HG03558 (cell line): ENCODE measurements around the gene CCDC134.
"Not testable (repeated sequence)": the region's sequence is repeated elsewhere in the genome, so short reads cannot be mapped to it uniquely, and the experiment has no call there.

Experiments used
- ATAC-seq: cut with Tn5 transposase; IDR thresholded peaks from one replicate; pipeline ENCODE4 v1.9.1; 2021; ENCODE audit warnings: moderate number of reproducible peaks; ENCODE audit not compliant: unreplicated experiment; ENCODE audit errors: extremely low read depth

The CCDC134 gene

DNA sequence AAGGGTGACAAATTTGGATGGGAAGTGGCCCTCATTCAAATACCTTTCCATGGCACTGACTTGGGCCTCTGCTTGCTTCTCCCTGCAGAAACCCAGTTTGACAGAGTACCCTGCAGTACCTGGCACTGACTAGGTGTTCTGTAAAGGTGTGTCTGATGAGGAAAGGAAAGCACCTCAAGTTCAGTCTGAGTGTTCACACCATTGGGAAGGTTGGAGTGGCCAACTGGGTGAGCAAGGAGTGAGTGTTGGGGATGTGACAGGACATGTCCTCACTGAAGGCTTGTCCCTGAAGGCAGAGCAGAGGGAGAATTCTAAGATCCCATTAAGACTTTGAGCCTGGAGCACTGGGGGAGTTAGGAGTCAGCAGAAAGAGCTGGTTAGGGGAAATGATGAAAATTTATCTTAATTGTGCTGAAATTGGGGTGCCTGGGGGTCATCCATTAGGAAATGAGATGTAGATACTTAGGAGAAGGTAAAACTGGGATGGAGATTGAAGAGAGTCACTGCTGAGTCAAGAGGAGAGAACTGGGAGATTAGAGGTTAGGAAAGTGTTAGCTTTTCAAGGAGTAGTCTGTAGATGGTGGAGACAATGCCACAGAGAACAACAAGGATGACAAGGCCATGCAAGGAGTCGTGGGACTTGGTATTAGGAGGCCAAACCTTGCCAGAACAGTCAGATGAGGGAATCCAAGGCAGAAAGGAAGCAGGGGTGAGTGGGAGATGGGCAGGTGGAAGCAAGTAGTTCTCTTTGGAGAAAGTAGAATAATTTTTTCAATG lies 38.6 kb downstream of the CCDC134 start:
- ATAC-seq: no peak

DNA sequence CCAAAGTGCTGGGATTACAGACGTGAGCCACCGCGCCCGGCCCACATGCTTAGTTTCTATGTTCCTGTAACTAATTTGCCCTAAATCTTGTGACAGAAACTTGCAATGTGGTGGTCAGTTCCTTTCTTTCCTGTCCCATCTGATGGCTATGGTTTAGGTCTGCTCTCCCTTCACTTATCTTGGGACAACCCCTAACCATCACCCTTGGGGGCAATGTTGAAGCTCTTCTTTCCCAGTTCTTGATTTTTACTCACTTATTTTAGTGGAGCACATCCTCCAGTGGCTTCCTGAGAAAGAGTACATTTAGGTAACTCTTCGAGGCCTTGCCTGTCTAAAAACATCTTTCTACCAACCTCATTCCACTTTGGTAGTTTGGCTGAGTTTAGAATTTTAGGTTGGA lies 39.7 kb downstream of the CCDC134 start:
- ATAC-seq: no peak

DNA sequence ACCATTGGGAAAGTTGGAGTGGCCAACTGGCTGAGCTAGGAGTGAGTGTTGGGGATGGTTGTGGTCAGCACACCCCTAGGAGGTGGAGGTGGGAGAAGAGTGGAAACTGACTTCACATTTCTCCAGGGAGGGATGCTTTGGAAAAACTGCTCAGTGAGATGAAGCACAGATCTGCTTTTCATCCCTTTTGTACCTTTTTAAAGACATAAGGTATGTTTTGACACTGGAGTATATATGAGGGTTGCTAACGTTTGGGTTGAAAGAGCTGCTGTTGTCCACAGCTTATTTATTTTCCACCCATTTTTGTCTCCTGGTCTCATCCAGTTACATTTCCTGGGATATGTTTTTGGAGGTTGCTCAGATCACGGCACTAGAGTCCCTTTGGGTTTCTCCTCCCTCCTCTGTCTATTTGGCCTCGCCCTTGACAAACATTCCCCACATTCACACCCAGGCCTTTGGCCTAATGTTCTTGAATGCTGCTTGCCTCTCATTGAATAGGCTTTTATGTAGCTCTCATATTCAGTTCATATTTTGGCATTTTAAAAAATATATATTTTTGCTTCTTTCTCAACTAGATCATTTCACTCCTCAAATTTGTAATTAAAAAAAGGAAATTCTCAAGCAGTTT lies 40.7 kb downstream of the CCDC134 start:
- ATAC-seq: no peak

DNA sequence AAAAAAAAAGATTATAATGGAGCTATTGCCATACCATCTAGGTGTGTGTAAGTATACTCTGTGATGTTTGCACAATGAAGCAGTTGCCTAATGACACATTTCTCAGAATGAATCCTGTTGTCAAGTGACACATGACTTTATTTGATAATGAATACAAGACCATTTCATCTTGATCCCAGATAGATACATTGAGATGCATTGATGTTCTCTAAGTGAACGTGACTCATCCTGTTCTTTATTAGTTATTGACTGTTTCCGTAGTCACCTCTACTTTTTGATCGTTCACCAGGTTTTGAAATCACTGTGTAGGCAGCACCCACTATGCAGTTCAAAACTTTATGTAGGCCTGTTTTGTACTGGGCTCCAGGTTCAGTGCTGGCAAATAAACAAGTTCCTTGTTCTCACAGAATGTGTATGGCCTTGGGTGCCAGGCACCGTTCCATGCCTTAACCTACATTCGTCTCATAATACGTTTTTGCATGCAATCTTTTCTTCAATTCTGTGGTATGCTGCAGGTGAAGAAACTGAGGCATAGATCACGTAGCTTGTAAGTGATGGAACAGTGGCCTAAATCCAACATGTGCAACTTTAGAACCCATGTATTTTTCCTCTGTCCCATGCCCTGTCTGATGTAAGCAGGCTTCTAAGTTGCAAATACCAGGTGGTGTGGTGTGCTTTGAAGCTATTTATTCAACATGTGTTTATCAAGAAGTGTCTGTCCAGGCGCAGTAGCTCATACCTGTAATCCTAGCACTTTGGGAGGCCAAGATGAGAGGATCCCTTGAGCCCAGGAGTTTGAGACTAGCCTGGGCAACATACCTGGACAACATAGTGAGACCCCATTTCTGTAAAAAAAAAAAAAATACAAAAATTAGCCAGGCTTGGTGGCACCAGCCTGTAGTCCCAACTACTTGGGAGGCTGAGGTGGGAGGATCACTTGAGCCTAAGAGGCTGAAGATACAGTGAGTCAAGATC lies 42.8 kb downstream of the CCDC134 start:
- no peak for ATAC-seq

DNA sequence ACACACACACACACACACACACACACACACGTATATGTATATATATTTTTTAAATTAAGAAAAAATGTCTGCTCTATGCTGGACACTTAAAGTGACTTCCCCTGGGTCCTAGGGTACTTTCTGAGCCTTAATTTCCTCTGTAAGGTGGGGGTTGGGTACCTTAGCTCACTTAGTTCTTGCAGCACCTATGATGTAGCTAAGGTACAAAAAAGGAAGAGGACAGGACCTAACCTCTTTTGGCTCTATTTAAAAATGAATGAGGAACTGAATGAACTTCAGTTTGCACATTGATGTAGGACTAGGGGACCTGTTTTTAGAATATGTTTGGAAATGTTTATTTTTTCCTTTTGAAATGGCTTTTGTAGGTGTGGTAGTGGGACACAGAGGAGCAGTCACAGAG lies 43.6 kb downstream of the CCDC134 start:
- ATAC-seq: no peak

DNA sequence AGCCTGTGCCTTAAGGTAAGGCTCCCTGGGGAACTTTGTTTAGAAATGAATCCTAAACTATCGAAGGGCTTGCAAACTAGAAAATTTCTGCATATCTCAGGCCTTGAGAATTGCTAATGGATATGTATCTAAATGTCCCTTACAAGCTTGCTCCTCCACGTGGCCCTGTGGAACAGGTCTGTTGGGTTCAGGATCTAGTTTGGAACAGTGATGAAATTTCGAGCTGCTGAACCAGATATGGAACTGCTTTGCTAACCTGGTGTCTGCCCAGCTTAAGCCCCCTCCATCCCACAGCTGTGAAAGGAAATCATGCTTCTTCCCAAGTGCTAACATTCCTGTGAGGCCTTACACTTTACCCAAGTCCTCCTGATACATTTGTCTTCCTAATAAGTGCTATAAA lies 44.0 kb downstream of the CCDC134 start:
- no peak for ATAC-seq

DNA sequence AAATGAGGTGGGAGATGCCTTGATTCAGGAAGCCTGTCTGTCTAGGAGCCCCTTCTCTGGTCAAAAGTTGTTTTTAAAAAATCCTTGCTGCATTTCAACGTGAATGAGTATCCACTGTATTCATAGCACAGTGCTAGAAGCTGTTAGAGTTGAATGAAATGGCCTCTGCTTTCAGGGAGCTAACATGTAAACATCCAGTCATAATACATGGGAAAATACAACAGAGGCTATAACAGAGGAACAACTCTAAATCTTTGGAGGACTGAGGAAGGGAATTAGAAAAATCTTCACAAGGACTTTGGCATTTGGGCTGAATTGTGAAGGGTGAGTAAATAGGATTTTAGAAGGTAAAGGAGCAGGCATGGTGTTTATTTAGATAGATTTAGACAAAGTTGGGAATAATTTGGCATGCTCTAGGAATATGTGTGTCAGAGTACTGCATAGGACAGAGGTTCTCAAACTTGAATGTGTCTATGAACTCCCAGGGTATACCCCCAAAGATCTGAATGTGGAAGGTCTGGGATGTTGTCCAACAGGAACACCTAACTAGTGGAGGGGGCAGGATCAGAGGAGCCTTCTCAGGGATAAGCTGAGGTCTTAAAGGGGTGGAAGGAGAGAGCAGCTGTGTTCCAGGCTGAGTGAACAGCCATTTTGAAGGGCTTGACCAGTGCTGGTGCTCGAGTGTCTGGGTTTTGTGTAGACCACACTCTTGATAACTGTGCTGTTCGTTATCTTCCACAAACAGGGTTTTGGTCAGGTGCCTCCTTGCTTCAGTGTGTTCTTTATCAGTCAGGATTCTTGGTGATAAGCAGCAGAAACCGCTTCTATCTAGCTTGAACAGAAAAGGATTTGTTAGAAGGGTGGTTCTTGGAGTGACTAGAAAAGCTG lies 45.1 kb downstream of the CCDC134 start:
- ATAC-seq: no peak

DNA sequence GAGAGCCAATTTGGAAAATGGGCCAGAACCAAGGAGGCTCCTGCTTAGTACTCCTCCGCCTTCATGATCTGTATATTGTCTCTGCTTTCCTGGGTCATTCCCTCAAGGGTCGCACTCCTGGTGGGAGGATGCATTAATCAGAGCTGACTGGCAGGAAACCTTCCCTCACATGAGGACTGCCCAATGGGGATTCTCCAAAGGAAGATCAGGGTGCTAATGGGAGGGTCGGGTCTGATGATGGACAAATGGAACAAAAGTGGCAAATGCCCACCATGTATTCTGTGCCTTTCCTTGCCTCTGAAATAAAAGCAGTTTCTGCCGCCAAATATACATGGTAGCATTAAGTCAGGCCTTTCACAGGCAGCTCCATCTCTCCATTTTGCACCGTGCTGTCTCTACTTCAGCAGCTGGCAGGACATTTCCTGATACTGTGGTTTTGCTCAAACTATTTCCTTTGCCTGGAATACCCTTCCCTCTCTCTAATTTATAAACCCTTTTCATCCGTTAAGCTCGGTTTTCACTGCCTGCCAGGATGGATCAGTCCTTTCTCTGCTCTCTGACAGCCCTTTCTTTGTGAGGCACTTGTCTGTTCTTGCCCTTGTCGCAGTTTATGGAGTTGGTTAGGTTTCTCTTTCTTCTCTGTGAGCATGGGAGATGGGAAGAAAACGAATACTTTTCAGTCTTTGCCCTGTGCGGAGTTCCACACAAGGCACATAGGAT lies 45.9 kb downstream of the CCDC134 start:
- no peak for ATAC-seq

DNA sequence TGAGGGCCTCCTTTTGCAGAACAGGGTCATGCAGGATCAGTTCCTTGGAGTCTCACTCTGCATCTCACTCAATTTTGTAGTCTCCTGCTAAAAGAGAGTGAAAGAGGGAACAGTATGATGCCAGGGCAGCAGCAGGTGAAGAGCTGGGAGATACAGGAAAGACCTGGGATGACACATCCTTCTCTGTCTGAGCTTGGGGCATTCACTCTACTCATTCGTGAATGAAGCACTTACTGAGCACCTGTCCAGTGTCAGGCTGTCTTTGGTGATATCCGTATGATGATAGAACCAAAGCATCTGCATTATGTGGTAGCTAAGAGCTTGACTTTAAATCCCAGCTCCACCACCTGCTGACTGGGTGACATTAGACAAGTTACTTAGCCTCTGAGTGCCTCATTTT lies 46.8 kb downstream of the CCDC134 start:
- no peak for ATAC-seq

DNA sequence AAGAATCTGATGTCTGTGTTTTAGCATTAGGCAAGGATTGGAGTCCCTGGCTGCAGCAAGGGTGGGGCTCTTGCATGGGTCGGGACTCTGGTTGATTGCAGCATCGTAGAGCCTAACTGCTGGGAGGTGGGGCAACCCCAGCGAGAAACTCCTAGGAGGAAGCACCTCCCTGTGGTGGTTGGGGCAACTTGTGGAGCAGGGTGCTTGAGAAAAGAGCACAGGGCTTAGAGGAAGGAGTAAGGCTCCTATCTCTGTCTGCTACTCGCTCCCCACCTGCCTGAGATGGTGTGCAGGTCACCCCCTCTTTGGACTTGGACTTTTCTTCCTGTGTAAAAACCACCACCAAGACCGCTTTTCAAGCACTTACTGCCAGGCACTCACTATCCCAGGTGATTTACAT lies 48.0 kb downstream of the CCDC134 start:
- no peak for ATAC-seq

DNA sequence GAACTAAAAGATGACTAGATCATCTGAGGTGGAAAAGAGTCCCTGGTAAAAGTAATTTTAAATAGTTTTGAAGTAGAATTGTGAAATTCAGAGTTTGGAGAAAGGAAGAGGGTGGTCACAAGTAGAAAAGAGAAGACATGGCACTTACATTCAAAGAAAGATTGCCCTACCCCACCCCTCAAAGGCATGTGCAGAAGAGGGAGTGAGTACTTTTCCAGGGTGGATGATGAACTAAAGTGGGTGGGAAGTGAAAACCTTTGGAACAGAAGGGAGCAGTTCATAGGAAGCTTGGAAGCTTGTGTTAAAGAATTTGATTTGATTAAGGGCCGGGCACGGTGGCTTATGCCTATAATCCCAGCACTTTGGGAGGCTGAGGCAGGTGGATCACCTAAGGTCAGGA lies 56.0 kb downstream of the CCDC134 start:
- no peak for ATAC-seq

DNA sequence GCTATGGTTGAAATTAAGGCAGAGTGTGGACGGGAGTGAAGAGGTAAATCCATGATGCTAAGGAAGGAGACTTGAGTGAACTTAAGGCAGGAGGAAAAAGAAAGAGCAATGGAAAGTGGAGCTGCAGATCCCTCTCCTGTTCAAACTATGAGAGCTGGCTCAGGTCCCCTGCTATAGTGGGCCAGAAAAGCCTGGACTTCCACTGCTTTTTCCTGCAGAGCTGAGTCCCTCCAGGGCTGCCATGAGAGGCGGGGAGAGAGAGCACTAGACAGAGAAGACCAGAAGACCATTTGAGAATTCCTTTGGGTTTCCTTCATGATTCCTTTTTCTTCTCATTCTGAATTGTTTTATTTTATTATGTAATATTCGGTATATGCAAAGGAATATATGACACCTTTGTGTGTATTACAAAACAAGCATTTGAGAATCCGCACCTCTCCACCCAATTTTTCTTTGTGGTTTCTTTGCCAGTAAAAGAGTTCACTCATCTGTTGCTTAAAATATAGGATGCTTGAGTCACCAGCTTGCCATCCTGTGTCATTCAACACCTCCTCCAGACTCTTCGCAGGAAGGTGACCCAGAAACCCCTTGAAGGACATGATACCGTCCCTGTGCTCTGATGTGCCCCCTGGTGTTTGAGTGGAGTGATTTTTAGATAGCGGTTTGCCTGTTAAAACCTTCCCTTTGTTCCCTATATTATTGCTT lies 56.8 kb downstream of the CCDC134 start:
- ATAC-seq: no peak

DNA sequence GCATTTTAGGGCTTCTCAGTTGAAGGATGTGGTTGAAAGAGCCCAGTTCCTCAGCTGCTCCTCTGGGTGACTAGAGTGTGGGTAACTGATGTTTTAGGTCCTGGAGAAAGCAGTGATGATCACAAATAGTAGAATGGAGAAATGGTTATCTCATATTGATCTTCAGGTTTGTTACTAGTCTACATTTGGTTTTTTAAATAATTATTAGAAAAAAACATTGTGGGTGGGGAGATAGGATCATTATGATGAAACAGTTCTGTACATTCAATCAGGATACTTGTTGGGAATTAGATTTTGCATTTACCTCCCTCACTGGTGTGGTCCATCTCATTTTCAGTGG lies 57.4 kb downstream of the CCDC134 start:
- ATAC-seq: no peak

DNA sequence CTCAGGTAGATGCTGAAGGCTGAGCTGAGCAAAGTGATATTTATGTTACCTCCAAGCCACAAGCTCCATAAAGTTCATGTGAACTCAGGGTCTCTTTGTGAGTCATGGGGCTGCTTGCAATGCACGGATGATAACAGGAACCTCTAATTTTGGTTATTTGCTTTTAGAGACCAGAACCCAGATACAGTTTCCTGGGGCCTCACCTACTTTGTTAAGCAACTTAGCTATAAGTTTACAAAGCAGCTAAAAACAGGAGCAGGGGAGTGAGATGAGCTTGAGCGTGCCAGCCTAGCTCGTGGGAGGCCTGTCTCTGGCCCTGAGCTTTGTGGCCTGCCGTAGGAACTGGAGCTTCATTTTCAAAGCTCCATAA lies 61.7 kb downstream of the CCDC134 start:
- no peak for ATAC-seq

DNA sequence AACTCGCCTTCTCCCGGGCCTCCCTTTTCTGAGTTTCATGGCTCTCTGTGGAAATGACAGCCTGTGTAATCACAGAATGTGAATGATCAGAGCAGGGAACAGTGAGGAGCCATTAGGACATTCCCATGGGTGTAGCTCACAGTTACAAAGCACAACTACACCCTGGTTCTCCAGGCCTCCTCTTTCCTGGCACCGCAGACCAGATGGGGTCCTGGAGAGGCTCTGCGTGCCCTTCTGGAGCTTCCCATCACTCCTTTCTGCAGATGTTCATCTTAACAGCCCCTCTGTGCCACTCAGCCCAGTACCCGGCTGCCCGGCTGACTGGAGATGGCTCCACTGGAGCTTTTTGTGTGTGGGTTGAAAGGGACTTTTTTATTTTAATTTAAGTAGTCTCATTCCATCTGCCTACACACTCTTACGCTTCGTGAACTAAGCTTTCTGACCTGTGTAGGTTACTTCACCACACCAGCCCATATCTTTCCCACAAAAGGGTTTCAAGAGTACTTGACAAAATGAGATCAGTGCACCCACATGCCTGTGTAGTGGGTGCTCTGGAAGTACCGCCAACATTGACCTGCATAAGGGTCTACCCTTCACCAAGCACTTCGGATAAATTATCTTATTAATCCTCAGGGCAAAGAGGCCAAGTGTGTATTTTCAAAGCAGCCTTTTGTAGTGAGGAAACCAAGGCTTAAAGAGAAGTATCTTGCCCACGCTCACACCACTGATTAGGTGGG lies 62.2 kb downstream of the CCDC134 start:
- no peak for ATAC-seq

DNA sequence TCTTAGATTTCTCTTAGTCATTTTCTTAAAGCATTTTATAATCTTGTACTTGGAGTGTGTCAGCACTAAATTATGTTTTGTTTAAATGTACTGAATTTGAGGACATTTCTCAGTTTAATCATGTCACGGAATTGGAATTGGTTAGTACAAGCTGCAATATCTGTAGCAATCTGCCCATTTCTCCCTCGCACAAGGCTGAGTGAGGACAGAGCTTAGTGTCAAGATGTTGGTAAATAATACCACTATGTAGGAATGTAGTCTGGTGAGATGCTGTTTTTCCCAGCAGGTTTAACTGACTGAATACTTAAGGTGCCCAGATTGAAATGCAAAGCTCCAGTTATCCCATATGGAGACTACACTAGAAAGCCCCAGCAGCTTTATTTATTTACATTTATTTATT lies 63.0 kb downstream of the CCDC134 start:
- no peak for ATAC-seq

DNA sequence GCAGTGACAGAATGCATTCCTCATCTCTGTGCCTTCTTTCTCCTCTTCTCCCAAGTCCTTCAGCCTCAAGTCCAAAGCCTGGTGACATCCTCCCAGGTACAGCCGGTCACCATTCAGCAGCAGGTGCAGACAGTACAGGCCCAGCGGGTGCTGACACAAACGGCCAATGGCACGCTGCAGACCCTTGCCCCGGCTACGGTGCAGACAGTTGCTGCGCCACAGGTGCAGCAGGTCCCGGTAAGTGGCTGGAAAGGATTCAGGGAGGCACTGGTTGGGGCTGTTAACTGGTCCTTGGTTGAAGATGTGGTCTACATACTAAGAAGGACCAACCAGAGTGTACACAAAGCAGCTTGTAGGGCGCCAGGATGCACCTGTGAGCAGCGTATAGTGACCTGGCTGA lies 68.1 kb downstream of the CCDC134 start:
- no peak for ATAC-seq

DNA sequence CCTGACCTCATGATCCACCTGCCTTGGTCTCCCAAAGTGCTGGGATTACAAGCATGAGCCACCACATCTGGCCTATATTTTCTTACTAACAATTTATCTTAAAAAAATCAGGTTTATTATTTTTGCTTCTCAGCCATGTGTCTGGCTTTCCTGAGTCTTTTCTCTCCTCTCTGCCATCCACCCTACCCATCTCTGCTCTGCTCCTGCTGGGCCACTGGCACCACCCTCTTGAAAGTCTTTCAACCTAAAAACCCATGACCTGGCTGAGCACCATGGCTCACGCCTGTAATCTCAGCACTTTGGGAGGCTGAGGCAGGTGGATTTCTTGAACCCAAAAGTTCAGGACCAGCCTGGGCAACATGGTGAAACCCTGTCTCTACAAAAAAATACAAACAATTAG lies 69.6 kb downstream of the CCDC134 start:
- not testable (repeated sequence) for ATAC-seq
